ENCODE measurements around the gene DNAH2. TPM values are rescaled to one million over a fixed set of nuclear protein-coding genes. Genes with fewer than 3 reads are reported as not detected.

The DNAH2 gene
- total RNA-seq, 4 donors from 2014 or later: under 0.01 to 0.22 (median 0.20) TPM; not detected in 1

- Histone ChIP-seq H3K9me3 (no peaks in the 10 kb centered on the region), H3K27ac (no peak overlapping the region), H3K4me1 (no peaks in the 10 kb centered on the region), H3K36me3 (no peaks in the 10 kb centered on the region), H3K27me3 (no peaks in the 10 kb centered on the region), H3K4me3 (replicated peaks in 1 of 3) (no peak overlapping the region)
- TF ChIP-seq CTCF (IDR thresholded peaks at IDR 0.05) (no peak), POLR2A (IDR thresholded peaks at IDR 0.05) (no peak)
- no peak for DNase-seq
- intact Hi-C loops (cut with DNase I): no loop called here
- WGBS, 2 donors: 84 to 87% methylated on average over 7 of the region's 7 CpGs
These were observed 57.5 kb downstream of the DNAH2 start for GRCh38 chr17:7775051-7775450.

- DNase-seq: no peak
- Histone ChIP-seq H3K36me3 (no peaks in the 10 kb centered on the region), H3K9me3 (no peaks in the 10 kb centered on the region), H3K4me3 (replicated peaks in 1 of 3) (no peak overlapping the region), H3K4me1 (peaks cover 5% of the 10 kb centered on the region in 2 donors), H3K27ac (no peak overlapping the region), H3K27me3 (no peaks in the 10 kb centered on the region)
- WGBS, 2 donors: 84 to 90% methylated on average over 7 of the region's 7 CpGs
- no peak for TF ChIP-seq CTCF (IDR thresholded peaks at IDR 0.05)
- TF ChIP-seq POLR2A (IDR thresholded peaks at IDR 0.05): no peak
- intact Hi-C loops (cut with DNase I): no loop called here
These were observed 59.5 kb downstream of the DNAH2 start for GRCh38 chr17:7777017-7777416.

- no peak for DNase-seq
- WGBS, 2 donors: 95% methylated on average over 10 of the region's 10 CpGs
- Histone ChIP-seq H3K27ac (no peak overlapping the region), H3K9me3 (no peaks in the 10 kb centered on the region), H3K27me3 (no peaks in the 10 kb centered on the region), H3K4me3 (replicated peaks in 1 of 3) (no peak overlapping the region), H3K36me3 (no peaks in the 10 kb centered on the region), H3K4me1 (peaks cover 5% of the 10 kb centered on the region in 2 donors)
- TF ChIP-seq CTCF (IDR thresholded peaks at IDR 0.05) (no peak), POLR2A (IDR thresholded peaks at IDR 0.05) (no peak)
- intact Hi-C loops (cut with DNase I): no loop called here
These were observed 63.2 kb downstream of the DNAH2 start for GRCh38 chr17:7780736-7781135.

- DNase-seq: peak; percentile 53 to 60
- no peaks in the 10 kb centered on the region for H3K9me3 ChIP-seq
- intact Hi-C loops (cut with DNase I): no loop called here
- no peaks in the 10 kb centered on the region for H3K27me3 ChIP-seq
- TF ChIP-seq CTCF (IDR thresholded peaks at IDR 0.05) (no peak), POLR2A (IDR thresholded peaks at IDR 0.05) (no peak)
- no peak overlapping the region for H3K4me3 ChIP-seq (replicated peaks in 1 of 3)
- H3K4me1 ChIP-seq: peaks cover 5% of the 10 kb centered on the region in 2 donors
- H3K36me3 ChIP-seq: no peaks in the 10 kb centered on the region
- no peak overlapping the region for H3K27ac ChIP-seq
- WGBS, 2 donors: 28 to 37% methylated on average over 6 of the region's 6 CpGs
These were observed 63.9 kb downstream of the DNAH2 start for GRCh38 chr17:7781429-7781828.

- Histone ChIP-seq H3K4me1 (peaks cover 5% of the 10 kb centered on the region in 2 donors), H3K9me3 (no peaks in the 10 kb centered on the region), H3K36me3 (no peaks in the 10 kb centered on the region), H3K27ac (no peak overlapping the region), H3K27me3 (no peaks in the 10 kb centered on the region), H3K4me3 (replicated peaks in 1 of 3) (no peak overlapping the region)
- 44 to 73% methylated on average over 1 to 2 of the region's 2 CpGs for WGBS, 2 donors
- TF ChIP-seq POLR2A (IDR thresholded peaks at IDR 0.05): no peak
- no peak for TF ChIP-seq CTCF (IDR thresholded peaks at IDR 0.05)
- intact Hi-C loops (cut with DNase I): no loop called here
- DNase-seq: no peak
These were observed 64.7 kb downstream of the DNAH2 start for GRCh38 chr17:7782240-7782639.
